GM18951 (cell line): Measurements from ENCODE around the gene ACSBG1.

Experiments
- POLR2A ChIP-seq: IDR thresholded peaks from 4 replicates; pipeline ENCODE4 v1.6.1; 2011; ENCODE audit warnings: mild to moderate bottlenecking; ENCODE audit not compliant: insufficient read length, insufficient read depth; ENCODE audit errors: extremely low read depth
- in situ Hi-C: fragments of 300-500 bp; cut with MboI; formaldehyde crosslinking; loops from one replicate; pipeline ENCODE4 v1.12.0; 2022; ENCODE audit warnings: low sequenced_read_pairs, mixed read lengths, inconsistent platforms; ENCODE audit not compliant: unreplicated experiment

ACSBG1 gene

GRCh38 chr15:78234515-78235040, at the start of gene ACSBG1:
ACSBG1 (minus strand) TSS chr15:78234565; CDS start chr15:78234501, 64 bp downstream.
- in situ Hi-C loops = loop anchor here (10.0 to 25.0 kb wide), 2 partner anchors 120 to 272 kb away; no protein-coding TSS in a partner anchor
- TF ChIP-seq POLR2A = no peak

GRCh38 chr15:78282324-78282723, 48.0 kb upstream of the ACSBG1 start:
- in situ Hi-C loops = no loop called here
- TF ChIP-seq POLR2A = no peak

GRCh38 chr15:78280319-78281072, 46.1 kb upstream of the ACSBG1 start:
- TF ChIP-seq POLR2A = no peak
- in situ Hi-C loops = no loop called here

- in situ Hi-C loops = no loop called here
- TF ChIP-seq POLR2A = no peak
Observed at GRCh38 chr15:78276064-78276943, 41.9 kb upstream of the ACSBG1 start.

GRCh38 chr15:78274994-78275393, 40.6 kb upstream of the ACSBG1 start:
- in situ Hi-C loops = no loop called here
- TF ChIP-seq POLR2A = no peak

GRCh38 chr15:78272776-78273175, 38.4 kb upstream of the ACSBG1 start:
- TF ChIP-seq POLR2A = no peak
- in situ Hi-C loops = no loop called here

- in situ Hi-C loops = no loop called here
- TF ChIP-seq POLR2A = no peak
Observed at GRCh38 chr15:78272316-78272715, 38.0 kb upstream of the ACSBG1 start.

- TF ChIP-seq POLR2A = no peak
- in situ Hi-C loops = no loop called here
Observed at GRCh38 chr15:78266806-78267205, 32.4 kb upstream of the ACSBG1 start.

GRCh38 chr15:78266229-78266628, 31.9 kb upstream of the ACSBG1 start:
- in situ Hi-C loops = no loop called here
- TF ChIP-seq POLR2A = no peak

GRCh38 chr15:78265752-78266224, 31.4 kb upstream of the ACSBG1 start:
- TF ChIP-seq POLR2A = no peak
- in situ Hi-C loops = no loop called here

- in situ Hi-C loops = no loop called here
- no peak for TF ChIP-seq POLR2A
Observed at GRCh38 chr15:78265137-78265460, 30.7 kb upstream of the ACSBG1 start.

GRCh38 chr15:78264304-78265136, 30.2 kb upstream of the ACSBG1 start, which contains the start of gene DNAJA4:
DNAJA4 (plus strand) TSS chr15:78264562; CDS start chr15:78264764, 202 bp downstream.
- TF ChIP-seq POLR2A = peak; percentile 21
- in situ Hi-C loops = no loop called here
